CD4-positive, alpha-beta T cell (primary cell): Measurements from ENCODE around the gene SNX14. TPM values are rescaled to one million over a fixed set of nuclear protein-coding genes. Genes with fewer than 3 reads are reported as not detected.

Source experiments
- ATAC-seq: fragments of 200-7000 bp; cut with Tn5 transposase; one replicate; pipeline ENCODE4 v1.10.0; 2022; ENCODE audit warnings: mild to moderate bottlenecking; ENCODE audit not compliant: poor library complexity
- CTCF ChIA-PET: fragments of 350-600 bp; sonication (Branson Sonifier 250); formaldehyde crosslinking; loops from one replicate; lab custom pipeline; 2021; ENCODE audit warnings: antibody characterized with exemption, inconsistent platforms; lab: Charles Lee
- POLR2A ChIA-PET: fragments of 350-600 bp; sonication (Branson Sonifier 250); formaldehyde crosslinking; loops from one replicate; lab custom pipeline; 2021; ENCODE audit warnings: antibody characterized with exemption, inconsistent platforms; lab: Charles Lee
- DNase-seq, 14 experiments: peaks; one replicate each; pipeline ENCODE4 v3.0.0-alpha.2; 2013 to 2020; ENCODE audit warnings: mixed read lengths in 2 of 14
- H3K27ac ChIP-seq, 2 donors: one replicate each; pipeline versions ENCODE4 v1.5.1 to v1.7.0; 2013; ENCODE audit warnings: low read length in 2 of 2, low read depth in 1 of 2, mild to moderate bottlenecking in 1 of 2
- H3K27me3 ChIP-seq, 2 experiments: 1 replicate in 1 of 2; 2 replicates in 1 of 2; pipeline versions ENCODE4 v1.6.1 to v1.7.0; 2013; ENCODE audit warnings: low read length in 2 of 2, control low read depth in 1 of 2, mild to moderate bottlenecking in 1 of 2, moderate library complexity in 1 of 2; ENCODE audit not compliant: insufficient read depth in 2 of 2, control insufficient read depth in 1 of 2
- H3K36me3 ChIP-seq: one replicate; pipeline ENCODE4 v1.6.1; 2013; ENCODE audit warnings: low read length, control low read depth; ENCODE audit not compliant: insufficient read depth
- H3K4me1 ChIP-seq: one replicate; pipeline ENCODE4 v1.6.1; 2013; ENCODE audit warnings: low read length, control low read depth; ENCODE audit not compliant: insufficient read depth
- H3K4me3 ChIP-seq: one replicate; pipeline ENCODE4 v1.5.1; 2013; ENCODE audit warnings: mild to moderate bottlenecking, low read length, moderate library complexity
- H3K9me3 ChIP-seq, 2 experiments: 1 replicate in 1 of 2; 2 replicates in 1 of 2; pipeline versions ENCODE4 v1.6.1 to v1.7.0; 2013; ENCODE audit warnings: low read length in 2 of 2, mild to moderate bottlenecking in 2 of 2, control low read depth in 1 of 2, moderate library complexity in 1 of 2; ENCODE audit not compliant: control insufficient read depth in 1 of 2, insufficient read depth in 1 of 2
- H3K27ac Mint-ChIP-seq: one replicate; pipeline ENCODE4 v1.8.0; 2020; ENCODE audit warnings: mixed read lengths
- H3K27me3 Mint-ChIP-seq: one replicate; pipeline ENCODE4 v1.8.0; 2021; ENCODE audit warnings: mixed read lengths
- H3K36me3 Mint-ChIP-seq: one replicate; pipeline ENCODE4 v1.8.0; 2021; ENCODE audit warnings: low read depth, mixed read lengths
- H3K4me1 Mint-ChIP-seq: one replicate; pipeline ENCODE4 v1.8.0; 2021; ENCODE audit warnings: low read depth, mixed read lengths
- H3K4me3 Mint-ChIP-seq: one replicate; pipeline ENCODE4 v1.8.0; 2020; ENCODE audit warnings: mild to moderate bottlenecking, mixed read lengths
- H3K9me3 Mint-ChIP-seq: one replicate; pipeline ENCODE4 v1.8.0; 2020; ENCODE audit warnings: mixed read lengths
- CTCF ChIP-seq: fragments of 200-600 bp; IDR thresholded peaks from one replicate; pipeline ENCODE4 v1.8.0; 2022; ENCODE audit warnings: antibody characterized with exemption, mild to moderate bottlenecking
- intact Hi-C, 2 experiments: fragments of 100-400 bp; cut with DNase I in 1 of 2; cut with micrococcal nuclease in 1 of 2; formaldehyde crosslinking; loops; one replicate each; pipeline versions ENCODE4 v1.15.1 to v1.9.0; 2023 to 2025; cut with DNase I, micrococcal nuclease
- total RNA-seq, 174 experiments: library from RNA in 2 of 174; stranded (reverse) in 2 of 174; gene quantifications; one replicate each; pipeline ENCODE4 v1.2.3 and lab custom pipeline; 2021 to 2026

Gene SNX14
- total RNA-seq, 2 experiments from 2014 or later = 30.8 to 31.5 TPM

GRCh38 chr6:85576476-85576875 is 17.2 kb downstream of the SNX14 start:
- Mint-ChIP-seq H3K4me3 (no peak overlapping the region), H3K4me1 (peaks cover 29% of the 10 kb centered on the region), H3K9me3 (no peaks in the 10 kb centered on the region), H3K27ac (no peak overlapping the region), H3K27me3 (no peaks in the 10 kb centered on the region), H3K36me3 (peaks cover 21% of the 10 kb centered on the region)
- Histone ChIP-seq H3K4me3 (no peak overlapping the region), H3K27ac (no peak overlapping the region), H3K4me1 (peaks cover 11% of the 10 kb centered on the region), H3K27me3 (no peaks in the 10 kb centered on the region), H3K36me3 (peaks cover 29% of the 10 kb centered on the region), H3K9me3 (no peaks in the 10 kb centered on the region)
- no peak for ATAC-seq
- CTCF ChIA-PET = interaction anchor here (1.8 kb wide), 1 partner anchor 15 kb away, joined by 3 read pairs; no protein-coding TSS in a partner anchor
- no peak for DNase-seq
- intact Hi-C loops = loop anchor here in 1 of 2 experiments (5.0 kb wide), 1 partner anchor 34 kb away; no protein-coding TSS in a partner anchor
- POLR2A ChIA-PET = interaction anchor here (0.9 kb wide), 1 partner anchor 101 kb away, joined by 3 read pairs; no protein-coding TSS in a partner anchor
- TF ChIP-seq CTCF = no peak

- intact Hi-C loops = loop anchor here in 1 of 2 experiments (5.0 kb wide), 1 partner anchor 33 kb away; no protein-coding TSS in a partner anchor
- no peak for DNase-seq
- H3K36me3 ChIP-seq = peaks cover 24% of the 10 kb centered on the region
- Mint-ChIP-seq H3K4me1 (peaks cover 16% of the 10 kb centered on the region), H3K4me3 (no peak overlapping the region), H3K36me3 (peaks cover 32% of the 10 kb centered on the region), H3K9me3 (no peaks in the 10 kb centered on the region), H3K27ac (no peak overlapping the region), H3K27me3 (no peaks in the 10 kb centered on the region)
- ChIA-PET CTCF (interaction anchor here (1.8 kb wide), 1 partner anchor 14 kb away, joined by 3 read pairs; no protein-coding TSS in a partner anchor), POLR2A (no interaction called here)
- H3K4me3 ChIP-seq = no peak overlapping the region
- peaks cover 3% of the 10 kb centered on the region for H3K4me1 ChIP-seq
- no peak for TF ChIP-seq CTCF
- no peak overlapping the region for H3K27ac ChIP-seq
- no peaks in the 10 kb centered on the region for H3K27me3 ChIP-seq
- H3K9me3 ChIP-seq = no peaks in the 10 kb centered on the region
- no peak for ATAC-seq
Measured at GRCh38 chr6:85574932-85575598, 18.6 kb downstream of the SNX14 start.

GRCh38 chr6:85569323-85569722 is 24.3 kb downstream of the SNX14 start:
- no peak for TF ChIP-seq CTCF
- no peaks in the 10 kb centered on the region for H3K27me3 ChIP-seq
- ChIA-PET CTCF (interaction anchor here (0.7 kb wide), 1 partner anchor 11 kb away, joined by 3 read pairs; no protein-coding TSS in a partner anchor), POLR2A (interaction anchor here (1.1 kb wide), 1 partner anchor 24 kb away, joined by 3 read pairs; no protein-coding TSS in a partner anchor)
- no peaks in the 10 kb centered on the region for H3K4me1 ChIP-seq
- no peak overlapping the region for H3K4me3 ChIP-seq
- H3K9me3 ChIP-seq = no peaks in the 10 kb centered on the region
- ATAC-seq (no peak), DNase-seq (no peak)
- Mint-ChIP-seq H3K4me3 (no peak overlapping the region), H3K4me1 (no peaks in the 10 kb centered on the region), H3K27ac (no peak overlapping the region), H3K9me3 (no peaks in the 10 kb centered on the region), H3K27me3 (no peaks in the 10 kb centered on the region), H3K36me3 (peaks cover 88% of the 10 kb centered on the region)
- peaks cover 33% of the 10 kb centered on the region for H3K36me3 ChIP-seq
- intact Hi-C loops = no loop called here
- no peak overlapping the region for H3K27ac ChIP-seq
